Raji (cell line): ENCODE measurements around the gene SDHA.
A peak's percentile ranks its signal among the peaks of the same experiment; 100 is the strongest.

Source experiments
- POLR2A ChIP-seq: IDR thresholded peaks from 2 replicates; pipeline ENCODE4 v1.6.1; 2011; ENCODE audit warnings: low read depth, low read length, control low read depth; ENCODE audit not compliant: insufficient read depth

SDHA gene

DNA sequence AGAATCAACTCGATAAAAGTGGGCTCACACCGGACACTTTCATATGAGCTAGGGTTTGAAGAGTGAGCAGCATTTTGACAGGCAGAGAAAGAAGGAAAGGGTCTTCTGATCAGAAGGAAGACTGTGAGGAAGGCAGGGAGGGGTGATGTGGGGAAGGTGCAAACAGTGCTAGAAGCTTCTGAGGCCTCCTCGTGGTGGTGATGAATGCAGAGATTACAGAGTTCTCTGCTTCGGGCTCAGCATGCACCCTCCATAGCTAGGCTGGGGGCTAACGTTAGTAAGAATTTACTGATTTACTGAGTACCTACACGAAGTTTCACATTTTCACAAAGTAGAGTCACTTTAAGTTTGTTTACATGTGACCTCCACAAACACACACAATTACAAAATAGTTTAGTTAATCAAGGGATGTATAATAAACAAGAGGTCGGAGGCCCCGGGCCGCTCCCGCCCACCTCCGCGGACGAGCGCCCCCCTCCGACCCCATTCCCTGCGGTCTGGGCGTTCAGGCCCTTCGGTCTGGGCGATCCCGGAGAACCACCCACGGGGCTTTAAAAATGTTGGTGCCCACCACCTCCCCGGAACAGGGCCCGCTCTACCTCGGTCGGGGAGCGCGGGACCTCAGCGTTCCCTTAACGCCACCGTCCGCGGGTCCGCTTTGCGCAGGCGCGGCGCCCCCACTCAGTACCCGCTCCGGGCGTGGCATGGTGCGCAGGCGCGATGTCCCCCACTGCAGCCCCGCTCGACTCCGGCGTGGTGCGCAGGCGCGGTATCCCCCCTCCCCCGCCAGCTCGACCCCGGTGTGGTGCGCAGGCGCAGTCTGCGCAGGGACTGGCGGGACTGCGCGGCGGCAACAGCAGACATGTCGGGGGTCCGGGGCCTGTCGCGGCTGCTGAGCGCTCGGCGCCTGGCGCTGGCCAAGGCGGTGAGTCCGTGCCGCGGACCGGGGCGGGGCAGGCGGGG, at the start of gene SDHA, which contains the start of gene CCDC127:
SDHA (plus strand) TSS at position 827 of the 963 bp plus-strand sequence; CDS start at position 863, 36 bp downstream.
CCDC127 (minus strand) TSS at position 660 of the 963 bp plus-strand sequence. CDS start 1,304 bp downstream, outside the sequence.
- TF ChIP-seq POLR2A = peak; percentile 78

DNA sequence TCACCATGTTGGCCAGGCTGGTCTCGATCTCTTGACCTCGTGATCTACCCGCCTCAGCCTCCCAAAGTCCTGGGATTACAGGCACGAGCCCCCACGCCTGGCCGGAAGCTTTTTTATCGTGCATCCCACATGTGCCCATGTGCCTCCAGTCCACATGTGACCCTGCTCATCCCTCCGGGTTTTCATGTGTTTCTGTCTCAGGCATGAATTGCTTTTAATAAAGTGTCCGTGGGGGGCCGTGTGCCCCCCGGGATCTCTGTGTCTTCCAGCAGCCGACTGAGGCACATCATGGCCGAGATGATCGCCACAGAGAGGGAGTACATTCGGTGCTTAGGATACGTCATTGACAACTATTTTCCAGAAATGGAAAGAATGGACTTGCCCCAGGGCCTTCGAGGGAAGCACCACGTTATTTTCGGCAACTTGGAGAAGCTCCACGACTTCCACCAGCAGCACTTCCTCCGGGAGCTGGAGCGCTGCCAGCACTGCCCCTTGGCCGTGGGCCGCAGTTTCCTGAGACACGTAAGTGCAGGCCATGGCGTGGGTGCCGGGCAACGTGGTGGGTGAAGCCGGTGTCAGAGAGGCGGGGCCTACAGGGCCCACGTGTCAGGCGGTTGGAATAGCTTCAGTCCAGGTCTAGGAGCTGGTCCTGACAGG, 48.9 kb upstream of the SDHA start:
- TF ChIP-seq POLR2A = no peak

DNA sequence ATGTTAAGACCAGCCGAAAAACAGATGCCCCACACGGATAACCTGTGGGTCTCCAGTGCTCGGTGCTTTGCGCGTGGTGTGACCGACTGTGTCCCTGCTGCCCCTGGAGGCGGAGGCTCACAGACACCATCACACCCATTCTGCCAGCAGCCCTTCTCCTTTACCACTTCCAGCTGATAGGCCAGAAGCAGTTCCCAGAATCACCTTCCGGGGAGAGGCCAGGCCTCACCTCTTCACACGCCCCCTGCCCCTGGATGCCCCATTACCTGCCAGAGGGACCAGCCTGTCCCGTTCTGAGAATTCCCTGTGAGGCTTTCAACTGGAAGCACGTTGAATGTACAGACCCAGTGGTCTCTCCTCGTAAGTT, 48.4 kb upstream of the SDHA start:
- TF ChIP-seq POLR2A = no peak

DNA sequence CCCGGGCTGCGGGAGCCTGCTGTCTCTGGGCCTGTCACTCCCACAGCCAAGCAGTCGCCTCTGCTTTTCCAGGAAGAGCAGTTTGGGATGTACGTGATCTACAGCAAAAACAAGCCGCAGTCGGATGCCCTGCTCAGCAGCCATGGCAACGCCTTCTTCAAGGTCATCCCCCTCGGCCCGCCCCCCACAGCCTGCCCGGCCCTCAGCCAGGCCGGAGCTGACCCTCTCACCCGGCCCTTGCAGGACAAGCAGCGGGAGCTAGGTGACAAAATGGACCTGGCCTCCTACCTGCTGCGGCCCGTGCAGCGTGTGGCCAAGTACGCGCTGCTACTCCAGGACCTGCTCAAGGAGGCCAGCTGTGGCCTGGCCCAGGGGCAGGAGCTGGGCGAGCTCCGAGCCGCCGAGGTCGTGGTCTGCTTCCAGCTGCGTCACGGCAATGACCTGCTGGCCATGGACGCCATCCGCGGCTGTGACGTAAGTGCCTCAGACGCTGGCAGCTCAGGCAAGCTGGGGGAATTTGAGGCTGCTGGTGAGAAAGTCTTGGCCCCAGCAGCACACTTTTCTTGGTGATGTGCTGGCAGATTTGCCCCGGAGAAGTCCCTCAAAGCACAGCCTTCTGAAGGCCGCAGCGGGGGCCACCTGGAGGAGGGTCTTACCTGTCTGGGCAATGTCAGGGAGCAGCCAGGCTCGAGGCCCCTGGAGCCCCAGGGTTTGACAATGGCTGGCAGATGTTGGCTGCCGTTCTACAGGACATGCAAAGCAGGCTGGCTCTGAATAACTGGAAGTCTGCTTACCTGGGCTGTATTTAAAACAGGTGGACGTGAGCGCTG, 46.9 kb upstream of the SDHA start:
- no peak for TF ChIP-seq POLR2A

DNA sequence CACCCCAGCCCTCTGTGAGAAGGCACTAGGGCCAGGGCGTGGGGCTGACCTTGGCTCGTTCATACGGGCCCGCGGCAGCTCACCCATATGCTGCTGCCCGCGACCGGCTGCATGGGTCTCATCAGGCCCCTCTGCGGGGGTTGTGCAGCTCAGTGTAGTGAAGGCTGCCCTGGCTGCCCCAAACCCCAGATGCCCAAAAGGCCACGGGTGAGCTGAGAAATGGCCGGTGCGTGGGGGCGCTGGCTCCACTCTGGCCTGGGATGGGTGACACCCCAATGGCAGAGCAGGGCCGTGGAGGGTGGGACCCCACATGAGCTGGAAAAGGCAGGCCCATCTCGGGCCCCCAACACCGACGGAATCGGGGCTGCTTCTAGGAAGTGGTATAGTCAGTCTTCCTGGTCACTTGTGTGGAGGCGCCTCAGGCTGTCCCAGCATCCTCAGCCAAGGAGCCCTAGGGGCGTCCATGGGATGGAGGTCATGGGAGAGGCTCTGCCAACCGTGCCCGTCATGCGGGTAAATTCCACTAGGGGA, 46.3 kb upstream of the SDHA start:
- TF ChIP-seq POLR2A = no peak

DNA sequence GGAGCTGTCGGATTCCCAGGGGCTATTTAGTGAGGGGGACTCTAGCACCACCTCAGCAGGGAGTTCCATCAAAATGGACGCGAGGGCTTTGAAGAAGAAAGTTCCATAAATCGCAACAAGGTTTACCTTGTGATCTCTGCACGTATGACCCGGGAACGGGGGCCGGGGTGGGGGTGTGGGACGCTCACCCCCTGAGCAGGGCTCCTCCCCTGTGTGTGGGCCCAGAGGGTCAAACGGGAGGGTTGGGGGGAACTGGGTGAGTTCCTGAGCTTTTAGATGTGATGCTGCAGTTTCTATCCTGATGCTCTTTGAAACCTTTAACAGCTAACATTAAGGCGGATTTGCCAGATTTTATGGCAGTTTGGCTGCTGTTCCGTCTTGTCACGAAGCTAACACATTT, 45.7 kb upstream of the SDHA start:
- no peak for TF ChIP-seq POLR2A

DNA sequence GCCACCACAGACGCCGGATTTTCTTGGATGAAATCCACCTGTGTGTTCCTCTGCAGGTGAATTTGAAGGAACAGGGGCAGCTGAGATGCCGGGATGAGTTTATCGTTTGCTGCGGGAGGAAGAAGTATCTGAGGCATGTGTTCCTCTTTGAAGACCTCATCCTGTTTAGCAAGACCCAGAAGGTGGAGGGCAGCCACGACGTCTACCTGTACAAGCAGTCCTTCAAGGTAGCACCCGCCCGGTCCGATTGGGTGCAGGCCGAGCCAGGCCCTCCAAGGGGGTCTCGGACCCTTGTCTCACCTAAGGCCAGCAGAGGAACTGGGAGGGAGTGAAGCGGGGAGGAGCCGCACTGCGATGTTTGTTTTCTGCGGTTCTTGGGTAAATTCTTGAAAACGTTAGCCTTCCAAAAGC, 45.3 kb upstream of the SDHA start:
- TF ChIP-seq POLR2A = no peak

DNA sequence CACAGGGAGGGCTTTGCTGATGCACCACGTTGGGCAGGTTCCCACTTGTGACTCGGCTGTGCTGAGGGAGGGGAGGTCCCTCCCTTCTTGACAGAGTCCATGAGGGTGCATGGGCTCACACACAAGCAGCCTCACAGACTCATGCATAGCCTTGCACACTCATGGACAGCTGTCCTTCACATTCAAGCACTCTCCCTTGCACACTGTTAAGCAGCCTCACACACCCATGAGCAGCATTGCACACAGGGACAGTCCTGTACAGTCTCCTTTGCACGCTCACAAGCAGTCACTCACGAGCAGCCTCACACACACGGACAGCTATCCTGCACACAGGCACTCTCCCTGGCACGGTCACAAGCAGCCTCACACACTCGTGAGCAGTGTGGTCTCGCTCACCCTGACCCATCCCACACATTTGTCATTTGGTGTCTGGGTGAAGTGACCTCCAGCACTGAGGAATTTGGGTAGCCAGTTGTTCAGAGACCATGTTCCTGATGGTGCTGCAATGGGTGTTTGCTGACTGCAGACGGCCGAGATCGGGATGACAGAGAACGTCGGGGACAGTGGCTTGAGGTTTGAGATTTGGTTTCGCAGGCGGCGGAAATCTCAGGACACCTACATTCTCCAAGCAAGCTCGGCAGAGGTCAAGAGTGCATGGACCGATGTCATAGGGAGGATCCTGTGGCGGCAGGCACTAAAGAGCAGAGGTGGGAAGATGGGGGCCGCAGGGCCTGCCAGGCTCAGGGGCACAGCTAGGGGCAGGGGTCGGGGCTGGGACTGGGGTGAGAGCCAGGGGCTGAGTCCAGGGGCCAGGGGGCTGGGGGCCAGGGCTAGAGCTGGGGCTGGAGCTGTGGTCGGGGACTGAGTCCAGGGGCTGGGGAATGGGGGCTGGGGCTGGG, 44.5 kb upstream of the SDHA start:
- no peak for TF ChIP-seq POLR2A

DNA sequence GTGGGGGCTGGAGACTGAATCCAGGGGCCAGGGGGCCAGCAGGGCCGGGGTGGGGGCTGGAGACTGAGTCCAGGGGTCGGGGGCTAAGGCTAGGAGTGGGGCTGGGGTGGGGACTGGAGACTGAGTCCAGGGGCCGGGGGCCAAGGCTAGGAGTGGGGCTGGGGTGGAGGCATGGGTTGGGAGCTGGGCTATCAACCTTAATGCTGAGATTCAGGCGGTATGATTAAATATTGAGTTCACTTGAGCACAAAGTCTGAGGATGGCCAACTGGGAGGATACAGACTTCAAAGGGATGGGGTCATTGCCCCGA, 43.9 kb upstream of the SDHA start:
- TF ChIP-seq POLR2A = no peak

DNA sequence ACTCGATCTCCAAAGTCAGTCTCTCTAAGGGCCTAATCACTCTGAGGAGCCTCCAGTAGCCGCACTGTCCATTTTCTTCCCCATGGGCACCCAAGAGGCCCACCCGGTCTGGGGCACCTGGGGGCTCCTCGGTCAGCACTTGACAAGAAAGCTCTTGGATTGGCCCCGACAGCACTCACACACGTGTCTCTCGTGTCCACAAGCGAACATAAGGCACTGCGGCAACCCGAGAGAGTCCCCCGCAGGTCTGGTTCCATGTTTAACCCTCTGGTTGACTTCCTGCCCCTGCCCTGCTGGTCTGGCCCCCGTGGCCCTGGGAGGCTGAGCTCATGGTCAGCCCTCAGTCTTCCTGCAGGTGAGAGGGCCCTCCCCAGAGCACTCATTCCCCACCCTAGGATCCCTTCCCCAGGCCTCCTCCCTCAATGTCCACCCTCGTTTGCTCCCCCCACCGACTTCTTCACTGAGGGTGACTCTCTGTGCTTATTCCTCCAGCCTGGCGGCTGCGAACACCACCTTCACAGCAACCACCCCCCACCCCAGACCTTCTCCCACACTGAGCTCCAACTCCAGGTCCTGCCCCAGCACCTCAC, 43.1 kb upstream of the SDHA start:
- TF ChIP-seq POLR2A = no peak

DNA sequence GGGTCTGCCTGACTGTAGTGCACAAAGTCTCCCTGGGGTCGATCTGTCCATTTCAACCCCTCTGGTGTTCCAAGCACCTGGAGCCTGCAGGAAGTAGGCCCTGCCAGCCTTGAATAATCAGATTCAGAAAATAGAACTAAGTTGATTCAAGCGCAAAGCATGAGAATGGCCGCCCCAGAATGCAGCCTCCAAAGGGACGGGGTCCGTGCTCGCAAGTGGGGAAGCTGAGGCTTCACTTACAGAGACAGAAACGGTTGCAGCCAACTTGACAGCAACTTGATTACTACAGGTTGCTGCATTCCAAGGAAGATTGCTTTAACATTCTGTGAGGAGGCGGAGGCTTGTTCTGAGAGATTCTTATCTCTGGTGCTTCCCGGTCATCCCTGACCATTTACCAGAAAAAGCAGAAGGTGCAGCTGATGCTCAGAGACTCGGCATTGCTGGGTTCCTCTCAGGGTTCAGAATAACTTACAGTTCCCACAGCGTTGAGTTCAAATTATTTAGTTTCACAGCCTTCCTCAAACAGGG, 41.8 kb upstream of the SDHA start:
- no peak for TF ChIP-seq POLR2A

DNA sequence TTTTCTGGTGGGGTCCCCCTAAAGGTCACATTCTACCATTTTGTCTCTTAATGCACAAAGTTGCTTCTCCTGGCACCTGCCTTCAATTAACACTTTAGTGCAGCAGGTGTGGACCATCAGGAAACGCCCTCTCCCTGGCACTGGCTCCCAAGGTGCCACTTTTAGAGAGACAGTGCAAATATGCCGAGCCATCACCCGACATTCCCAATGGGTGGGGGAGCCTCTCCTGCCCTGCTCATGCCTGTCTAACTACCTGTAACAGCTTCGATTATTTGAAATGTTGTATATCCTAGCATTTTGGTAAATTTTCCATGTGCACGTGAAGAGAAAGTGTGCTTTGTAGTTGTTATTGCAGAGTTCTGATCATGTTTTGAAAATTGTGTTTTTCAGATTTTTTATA, 40.0 kb upstream of the SDHA start:
- TF ChIP-seq POLR2A = no peak

DNA sequence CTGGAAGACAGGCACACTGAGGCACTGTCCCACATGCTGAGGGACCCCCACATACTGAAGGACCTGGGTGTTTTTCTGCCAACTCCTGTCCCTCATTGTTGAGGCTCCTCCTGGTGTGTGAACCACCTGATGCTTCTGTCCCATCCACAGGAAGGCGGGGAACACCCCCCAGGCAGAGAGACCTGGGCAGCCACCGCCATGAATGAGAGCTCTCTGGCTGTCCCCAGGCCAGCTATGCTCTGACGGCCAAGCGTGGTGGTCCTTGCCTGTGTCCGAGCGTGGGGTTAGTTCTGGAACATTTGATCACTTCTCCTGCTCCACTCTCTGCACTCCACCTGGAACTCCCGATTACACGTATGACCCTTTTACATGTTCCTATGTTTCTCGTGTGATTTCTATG, 38.7 kb upstream of the SDHA start:
- no peak for TF ChIP-seq POLR2A
